ENCODE results near the gene UBE2E2.

UBE2E2 gene

GRCh38 chr3:23221136-23221535 is 18.0 kb downstream of the UBE2E2 start:
- H3K9ac ChIP-seq (ENCODE audit: low read length), result no peak overlapping the region
- no peaks in the 10 kb centered on the region for H3K27me3 ChIP-seq (ENCODE audit: control insufficient read depth in 1 of 2, insufficient read depth in 2 of 2, low read length in 2 of 2)
- no peak overlapping the region for H3K4me3 ChIP-seq (ENCODE audit: low read depth in 1 of 2, low read length in 2 of 2)
- H3K36me3 ChIP-seq (ENCODE audit: insufficient read depth, low read length), result no peaks in the 10 kb centered on the region
- H3K27ac ChIP-seq (ENCODE audit: low read depth, low read length), result no peak overlapping the region
- H3K4me1 ChIP-seq (ENCODE audit: insufficient read depth, low read length), result peaks cover 32% of the 10 kb centered on the region
- no peaks in the 10 kb centered on the region for H3K9me3 ChIP-seq (ENCODE audit: low read length)

- Histone ChIP-seq H3K36me3 (ENCODE audit: insufficient read depth, low read length) (no peaks in the 10 kb centered on the region), H3K9me3 (ENCODE audit: low read length) (no peaks in the 10 kb centered on the region), H3K27ac (ENCODE audit: low read depth, low read length) (no peak overlapping the region), H3K27me3 (ENCODE audit: control insufficient read depth in 1 of 2, insufficient read depth in 2 of 2, low read length in 2 of 2) (no peaks in the 10 kb centered on the region), H3K9ac (ENCODE audit: low read length) (no peak overlapping the region), H3K4me3 (ENCODE audit: low read depth in 1 of 2, low read length in 2 of 2) (no peak overlapping the region), H3K4me1 (ENCODE audit: insufficient read depth, low read length) (peaks cover 5% of the 10 kb centered on the region)
These were observed 28.9 kb downstream of the UBE2E2 start for GRCh38 chr3:23232016-23232415.

DNA sequence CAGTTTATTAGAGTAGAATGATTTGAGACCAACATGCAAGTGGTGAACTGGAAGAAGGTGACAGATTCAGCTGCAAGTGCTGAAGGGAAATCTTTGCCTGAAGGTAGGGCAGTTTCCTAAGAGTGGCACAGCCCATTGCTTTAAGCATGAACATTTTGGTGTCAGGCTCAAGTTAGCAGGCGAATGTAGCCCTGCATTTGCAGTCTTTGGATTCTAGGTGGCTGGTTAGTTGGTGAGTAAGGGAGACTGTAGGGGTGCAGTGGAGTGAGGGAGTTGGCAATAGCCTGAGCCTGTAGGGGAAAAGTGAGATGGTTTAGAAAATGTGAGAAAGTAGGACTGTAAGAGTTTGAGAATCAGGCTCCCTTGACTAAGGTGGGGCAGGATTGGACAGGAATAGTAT is 29.7 kb downstream of the UBE2E2 start:
- Histone ChIP-seq H3K9ac (ENCODE audit: low read length) (no peak overlapping the region), H3K27ac (ENCODE audit: low read depth, low read length) (no peak overlapping the region), H3K27me3 (ENCODE audit: control insufficient read depth in 1 of 2, insufficient read depth in 2 of 2, low read length in 2 of 2) (no peaks in the 10 kb centered on the region), H3K4me3 (ENCODE audit: low read depth in 1 of 2, low read length in 2 of 2) (no peak overlapping the region), H3K36me3 (ENCODE audit: insufficient read depth, low read length) (no peaks in the 10 kb centered on the region), H3K9me3 (ENCODE audit: low read length) (no peaks in the 10 kb centered on the region), H3K4me1 (ENCODE audit: insufficient read depth, low read length) (peaks cover 5% of the 10 kb centered on the region)

DNA sequence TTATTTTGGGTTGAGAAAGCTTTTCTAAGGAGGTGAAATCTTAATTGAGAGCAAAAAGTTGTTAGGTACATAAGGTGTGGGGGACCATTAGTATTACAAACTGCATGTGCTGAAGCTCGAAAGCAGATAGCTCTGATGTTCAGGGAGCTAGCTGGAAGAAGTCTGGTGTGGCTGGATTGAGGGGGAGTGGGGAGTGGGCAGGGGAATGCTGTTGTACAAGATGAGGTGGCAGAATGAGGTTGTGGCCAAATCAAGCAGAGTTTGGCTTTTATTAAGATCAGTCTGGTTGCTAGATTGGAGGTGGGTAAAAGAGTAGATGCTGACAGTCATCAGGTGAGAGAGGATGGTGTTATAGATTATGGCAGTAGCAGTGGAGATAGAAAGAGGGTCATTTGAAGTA is 32.1 kb downstream of the UBE2E2 start:
- Histone ChIP-seq H3K9me3 (ENCODE audit: low read length) (no peaks in the 10 kb centered on the region), H3K4me3 (ENCODE audit: low read depth in 1 of 2, low read length in 2 of 2) (no peak overlapping the region), H3K9ac (ENCODE audit: low read length) (no peak overlapping the region), H3K36me3 (ENCODE audit: insufficient read depth, low read length) (no peaks in the 10 kb centered on the region), H3K27ac (ENCODE audit: low read depth, low read length) (no peak overlapping the region), H3K27me3 (ENCODE audit: control insufficient read depth in 1 of 2, insufficient read depth in 2 of 2, low read length in 2 of 2) (no peaks in the 10 kb centered on the region), H3K4me1 (ENCODE audit: insufficient read depth, low read length) (peaks cover 5% of the 10 kb centered on the region)

- no peak overlapping the region for H3K27ac ChIP-seq (ENCODE audit: low read depth, low read length)
- no peak overlapping the region for H3K9ac ChIP-seq (ENCODE audit: low read length)
- no peaks in the 10 kb centered on the region for H3K9me3 ChIP-seq (ENCODE audit: low read length)
- H3K36me3 ChIP-seq (ENCODE audit: insufficient read depth, low read length), result no peaks in the 10 kb centered on the region
- H3K27me3 ChIP-seq (ENCODE audit: control insufficient read depth in 1 of 2, insufficient read depth in 2 of 2, low read length in 2 of 2), result no peaks in the 10 kb centered on the region
- H3K4me3 ChIP-seq (ENCODE audit: low read depth in 1 of 2, low read length in 2 of 2), result no peak overlapping the region
- H3K4me1 ChIP-seq (ENCODE audit: insufficient read depth, low read length), result peaks cover 3% of the 10 kb centered on the region
These were observed 33.8 kb downstream of the UBE2E2 start for GRCh38 chr3:23236890-23237289.

- Histone ChIP-seq H3K27me3 (ENCODE audit: control insufficient read depth in 1 of 2, insufficient read depth in 2 of 2, low read length in 2 of 2) (no peaks in the 10 kb centered on the region), H3K36me3 (ENCODE audit: insufficient read depth, low read length) (no peaks in the 10 kb centered on the region), H3K27ac (ENCODE audit: low read depth, low read length) (no peak overlapping the region), H3K9ac (ENCODE audit: low read length) (no peak overlapping the region), H3K4me3 (ENCODE audit: low read depth in 1 of 2, low read length in 2 of 2) (no peak overlapping the region), H3K9me3 (ENCODE audit: low read length) (no peaks in the 10 kb centered on the region), H3K4me1 (ENCODE audit: insufficient read depth, low read length) (no peaks in the 10 kb centered on the region)
These were observed 35.0 kb downstream of the UBE2E2 start for GRCh38 chr3:23238156-23238555.

DNA sequence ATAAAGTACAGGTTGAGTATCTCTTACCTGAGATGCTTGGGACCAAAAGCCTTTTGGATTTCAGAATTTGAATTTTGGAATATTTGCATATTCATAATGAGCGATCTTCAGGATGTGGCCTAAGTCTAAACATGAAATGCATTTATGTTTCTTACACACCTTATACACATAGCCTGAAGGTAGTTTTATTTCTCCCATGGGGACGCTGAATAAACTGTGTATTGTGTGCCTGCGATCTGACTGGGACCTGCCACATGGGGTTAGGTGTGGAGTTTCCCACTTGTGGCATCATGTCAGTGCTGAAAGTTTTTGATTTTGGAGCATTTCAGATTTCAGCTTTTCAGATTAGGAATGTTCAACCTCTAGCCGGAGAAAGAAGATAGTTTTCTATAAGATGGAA is 35.5 kb downstream of the UBE2E2 start:
- no peaks in the 10 kb centered on the region for H3K4me1 ChIP-seq (ENCODE audit: insufficient read depth, low read length)
- H3K9me3 ChIP-seq (ENCODE audit: low read length), result no peaks in the 10 kb centered on the region
- H3K36me3 ChIP-seq (ENCODE audit: insufficient read depth, low read length), result no peaks in the 10 kb centered on the region
- H3K9ac ChIP-seq (ENCODE audit: low read length), result no peak overlapping the region
- H3K27ac ChIP-seq (ENCODE audit: low read depth, low read length), result no peak overlapping the region
- no peak overlapping the region for H3K4me3 ChIP-seq (ENCODE audit: low read depth in 1 of 2, low read length in 2 of 2)
- no peaks in the 10 kb centered on the region for H3K27me3 ChIP-seq (ENCODE audit: control insufficient read depth in 1 of 2, insufficient read depth in 2 of 2, low read length in 2 of 2)

DNA sequence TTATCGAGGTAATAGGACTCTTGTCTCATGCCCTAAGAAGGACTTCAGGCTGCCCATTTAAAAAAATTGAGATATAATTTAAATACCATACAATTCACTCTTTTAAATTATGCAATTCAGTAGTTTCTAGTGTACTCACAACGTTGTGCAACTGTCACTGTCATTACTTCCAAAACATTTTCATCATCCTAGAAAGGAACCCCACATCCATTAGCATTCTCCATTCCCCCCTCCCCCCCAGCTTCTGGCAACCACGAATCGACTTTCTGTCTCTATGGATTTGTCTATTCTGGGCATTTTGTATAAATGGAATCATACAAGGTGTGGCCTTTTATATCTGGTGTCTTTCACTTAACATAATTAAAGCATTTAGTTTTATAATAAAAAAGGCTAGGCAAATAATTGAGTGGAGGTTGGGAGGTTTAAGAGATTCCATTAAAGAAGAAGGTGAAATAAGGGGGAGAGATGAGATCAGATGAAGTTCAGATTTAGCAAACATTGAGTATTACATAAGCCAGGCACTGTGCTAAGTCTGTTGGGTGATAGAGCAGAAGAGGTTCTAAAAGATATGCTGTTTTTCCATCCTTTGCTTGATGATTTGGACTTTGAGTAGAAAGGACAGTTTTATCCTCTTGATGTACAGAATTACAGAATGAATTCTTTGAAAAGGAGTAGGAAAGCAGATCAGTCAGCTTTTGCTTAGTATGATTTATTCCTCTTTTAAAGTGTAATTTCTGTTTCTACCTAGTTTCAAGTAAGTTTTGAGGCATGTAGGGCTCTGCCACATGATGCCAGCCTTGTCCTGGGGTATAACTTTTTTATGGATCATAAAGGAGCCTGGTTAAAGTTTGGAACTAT is 36.3 kb downstream of the UBE2E2 start:
- no peaks in the 10 kb centered on the region for H3K36me3 ChIP-seq (ENCODE audit: insufficient read depth, low read length)
- no peaks in the 10 kb centered on the region for H3K9me3 ChIP-seq (ENCODE audit: low read length)
- H3K27me3 ChIP-seq (ENCODE audit: control insufficient read depth in 1 of 2, insufficient read depth in 2 of 2, low read length in 2 of 2), result no peaks in the 10 kb centered on the region
- H3K4me1 ChIP-seq (ENCODE audit: insufficient read depth, low read length), result peaks cover 3% of the 10 kb centered on the region
- H3K27ac ChIP-seq (ENCODE audit: low read depth, low read length), result no peak overlapping the region
- no peak overlapping the region for H3K4me3 ChIP-seq (ENCODE audit: low read depth in 1 of 2, low read length in 2 of 2)
- H3K9ac ChIP-seq (ENCODE audit: low read length), result no peak overlapping the region

DNA sequence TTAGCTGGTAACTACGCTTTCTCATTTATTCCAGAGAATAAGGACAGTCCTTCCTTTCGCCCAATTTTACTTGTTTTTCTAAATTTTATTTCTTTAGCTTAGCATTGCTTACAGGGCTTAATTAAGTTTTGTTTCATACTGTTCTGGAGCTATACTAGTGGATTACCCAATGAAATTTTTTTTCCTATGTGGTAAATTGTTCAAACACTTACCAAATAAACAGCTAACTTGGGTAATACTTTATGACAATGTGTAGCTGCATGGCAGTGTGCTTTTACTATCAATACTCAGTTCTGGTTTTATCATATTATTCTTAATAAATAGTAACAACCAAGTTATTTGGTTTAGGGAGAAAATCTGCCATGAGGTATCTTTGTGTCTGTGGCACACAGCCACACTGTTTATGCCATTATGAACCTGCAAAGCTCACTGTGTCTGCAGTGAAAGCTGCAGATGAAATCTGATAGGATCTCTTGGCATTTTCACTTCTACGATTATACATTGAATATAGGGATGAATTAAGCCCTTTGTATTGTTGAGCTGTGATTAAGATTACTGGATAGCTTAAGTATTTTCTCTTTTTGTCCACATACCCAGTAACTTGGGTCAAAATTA is 37.2 kb downstream of the UBE2E2 start:
- H3K27me3 ChIP-seq (ENCODE audit: control insufficient read depth in 1 of 2, insufficient read depth in 2 of 2, low read length in 2 of 2), result no peaks in the 10 kb centered on the region
- H3K9ac ChIP-seq (ENCODE audit: low read length), result no peak overlapping the region
- H3K27ac ChIP-seq (ENCODE audit: low read depth, low read length), result no peak overlapping the region
- no peaks in the 10 kb centered on the region for H3K9me3 ChIP-seq (ENCODE audit: low read length)
- no peak overlapping the region for H3K4me3 ChIP-seq (ENCODE audit: low read depth in 1 of 2, low read length in 2 of 2)
- no peaks in the 10 kb centered on the region for H3K36me3 ChIP-seq (ENCODE audit: insufficient read depth, low read length)
- peaks cover 5% of the 10 kb centered on the region for H3K4me1 ChIP-seq (ENCODE audit: insufficient read depth, low read length)

DNA sequence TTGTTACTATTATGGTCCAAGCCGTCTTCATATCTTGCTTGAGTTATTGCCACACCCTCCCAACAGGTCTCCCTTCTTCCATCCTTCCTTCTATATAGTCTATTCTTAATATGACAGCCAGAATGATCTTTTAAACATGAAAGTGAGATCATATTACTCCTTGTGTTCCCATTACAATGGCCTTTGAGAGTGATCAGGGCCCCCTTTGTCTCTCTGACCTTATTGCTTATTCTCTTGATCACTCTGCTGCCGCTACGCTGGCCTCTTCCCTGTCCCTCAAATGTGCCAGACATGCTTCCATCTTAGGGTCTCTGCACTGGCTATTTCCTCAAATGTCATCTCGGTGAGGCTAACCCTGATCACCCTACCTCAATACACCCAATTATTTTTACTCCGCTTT is 38.1 kb downstream of the UBE2E2 start:
- no peaks in the 10 kb centered on the region for H3K36me3 ChIP-seq (ENCODE audit: insufficient read depth, low read length)
- H3K27me3 ChIP-seq (ENCODE audit: control insufficient read depth in 1 of 2, insufficient read depth in 2 of 2, low read length in 2 of 2), result no peaks in the 10 kb centered on the region
- no peak overlapping the region for H3K9ac ChIP-seq (ENCODE audit: low read length)
- H3K4me1 ChIP-seq (ENCODE audit: insufficient read depth, low read length), result peaks cover 5% of the 10 kb centered on the region
- no peak overlapping the region for H3K4me3 ChIP-seq (ENCODE audit: low read depth in 1 of 2, low read length in 2 of 2)
- no peak overlapping the region for H3K27ac ChIP-seq (ENCODE audit: low read depth, low read length)
- no peaks in the 10 kb centered on the region for H3K9me3 ChIP-seq (ENCODE audit: low read length)

DNA sequence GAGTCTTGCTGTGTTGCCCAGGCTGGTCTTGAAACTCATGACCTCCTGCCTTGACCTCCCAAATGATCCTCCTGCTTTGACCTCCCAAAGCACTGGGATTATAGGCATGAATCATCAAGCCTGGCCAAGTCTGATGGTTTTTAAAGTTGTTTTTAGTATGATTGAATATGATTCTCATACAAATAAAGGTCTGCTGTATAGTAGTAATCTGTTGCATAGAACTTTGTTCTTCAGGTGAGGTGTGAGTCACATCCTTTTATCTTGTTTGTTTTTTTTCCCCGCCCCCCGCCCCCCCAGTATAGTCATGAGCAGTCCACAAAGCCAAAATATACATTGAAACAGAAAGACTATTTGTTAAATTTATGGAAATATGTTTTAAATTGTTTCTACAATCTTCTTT is 39.0 kb downstream of the UBE2E2 start:
- H3K9me3 ChIP-seq (ENCODE audit: low read length), result no peaks in the 10 kb centered on the region
- peaks cover 5% of the 10 kb centered on the region for H3K4me1 ChIP-seq (ENCODE audit: insufficient read depth, low read length)
- no peak overlapping the region for H3K27ac ChIP-seq (ENCODE audit: low read depth, low read length)
- no peak overlapping the region for H3K4me3 ChIP-seq (ENCODE audit: low read depth in 1 of 2, low read length in 2 of 2)
- H3K36me3 ChIP-seq (ENCODE audit: insufficient read depth, low read length), result no peaks in the 10 kb centered on the region
- no peaks in the 10 kb centered on the region for H3K27me3 ChIP-seq (ENCODE audit: control insufficient read depth in 1 of 2, insufficient read depth in 2 of 2, low read length in 2 of 2)
- H3K9ac ChIP-seq (ENCODE audit: low read length), result no peak overlapping the region

Measured in muscle layer of colon (tissue), 2 donors.